ENCODE measurements around the gene ZFYVE27.

DNA sequence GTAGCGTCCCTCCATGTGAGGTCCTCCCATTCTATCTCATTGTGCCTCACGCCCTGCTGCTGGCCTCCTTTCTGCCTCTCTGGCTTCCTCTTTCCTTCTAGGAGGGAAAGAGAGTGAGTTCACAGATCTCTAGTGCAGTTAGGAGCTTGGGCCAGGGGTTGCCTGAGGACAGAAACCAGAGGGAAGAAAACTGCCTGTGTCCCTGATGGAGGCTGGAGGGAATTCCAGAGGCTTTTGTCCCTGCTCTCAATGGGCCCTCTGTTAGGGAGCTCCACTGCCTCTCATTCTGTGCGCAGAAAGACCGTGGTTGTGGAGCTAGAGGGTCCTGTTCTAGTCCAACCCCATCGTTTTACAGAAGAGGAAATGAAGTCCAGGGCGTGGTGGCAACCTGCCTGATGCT is 18.8 kb upstream of the ZFYVE27 start:
- TF ChIP-seq CTCF (IDR thresholded peaks at IDR 0.05) (no peak), POLR2A (IDR thresholded peaks at IDR 0.05) (no peak)
